K562 (cell line): ENCODE measurements around the gene CCDC9. TPM values are rescaled to one million over a fixed set of nuclear protein-coding genes. Genes with fewer than 3 reads are reported as not detected.

ENCODE experiments used
- ASH1L ChIP-seq: fragments of 450-650 bp; IDR thresholded peaks from 2 replicates; pipeline ENCODE4 v1.6.1; 2018; ENCODE audit warnings: borderline replicate concordance, mild to moderate bottlenecking, low read depth; ENCODE audit not compliant: partially characterized antibody
- ATF1 ChIP-seq, 2 experiments: fragments of 450-650 bp in 1 of 2; IDR thresholded peaks; 2 replicates each; pipeline ENCODE4 v1.6.1; 2016; ENCODE audit warnings: missing compliant biosample characterization in 1 of 2, missing genetic modification characterization in 1 of 2
- ATF3 ChIP-seq, 2 experiments: fragments of 450-650 bp in 1 of 2; sonication (generic) in 1 of 2; formaldehyde crosslinking in 1 of 2; IDR thresholded peaks in 1 of 2; conservative IDR thresholded peaks in 1 of 2; 2 replicates each; pipeline versions ENCODE4 v1.6.1 to v1.8.1; 2016 to 2023; ENCODE audit warnings: mild to moderate bottlenecking in 2 of 2, moderate library complexity in 2 of 2, inconsistent platforms in 1 of 2, missing genetic modification reagents in 1 of 2
- E2F4 ChIP-seq: sonication (generic); formaldehyde crosslinking; IDR thresholded peaks from 2 replicates; pipeline ENCODE4 v1.8.0; 2022; ENCODE audit warnings: mild to moderate bottlenecking, low read depth, missing genetic modification reagents
- GABPB1 ChIP-seq: sonication (generic); formaldehyde crosslinking; IDR thresholded peaks from 2 replicates; pipeline ENCODE4 v1.8.0; 2022; ENCODE audit warnings: mild to moderate bottlenecking, missing genetic modification reagents
- KAT7 ChIP-seq: sonication (generic); formaldehyde crosslinking; IDR thresholded peaks from 2 replicates; pipeline ENCODE4 v1.8.0; 2022; ENCODE audit warnings: missing genetic modification reagents, mild to moderate bottlenecking, borderline replicate concordance
- MIER1 ChIP-seq: fragments of 450-650 bp; IDR thresholded peaks from 2 replicates; pipeline ENCODE4 v1.6.1; 2016; ENCODE audit warnings: antibody characterized with exemption, mild to moderate bottlenecking, low read depth
- POLR2A ChIP-seq: fragments of 450-650 bp; conservative IDR thresholded peaks from 2 replicates; pipeline ENCODE4 v1.6.1; 2016
- SUPT5H ChIP-seq: fragments of 450-650 bp; IDR thresholded peaks from 2 replicates; pipeline ENCODE4 v1.6.1; 2016
- ZKSCAN1 ChIP-seq: fragments of 150-350 bp; IDR thresholded peaks from 2 replicates; pipeline ENCODE4 v1.6.1; 2016; ENCODE audit warnings: low read depth, low read length
- polyA plus RNA-seq, 8 experiments: library from polyadenylated mRNA; depleted of rRNA in 4 of 8; stranded (reverse) in 5 of 8; unstranded in 3 of 8; fragments of >200 nt; fragmentation: Nextera tagmentation in 2 of 8; fragmentation: Illumina TruSeq in 1 of 8; extraction: Ambion mirVana in 2 of 8; extraction: Trizol in 1 of 8; gene quantifications; 2 replicates each; pipeline versions ENCODE4 v1.2.1 to v1.2.3, GENCODE V29; 2011 to 2014; ENCODE audit warnings: inconsistent platforms in 1 of 8, missing spikeins in 1 of 8
- total RNA-seq, 7 experiments: library from RNA; depleted of rRNA in 6 of 7; stranded (reverse); fragments of >200 nt in 6 of 7; fragmentation: Illumina TruSeq in 2 of 7; extraction: Trizol in 2 of 7; gene quantifications; 2 replicates each; pipeline versions ENCODE4 v1.2.1 to v1.2.3, GENCODE V29; 2011 to 2021; ENCODE audit warnings: low replicate concordance in 1 of 7
- TF ChIP-seq, protein P1 (sequence below): fragments of 250-450 bp; sonication (Bioruptor Pico); IDR thresholded peaks from 2 replicates; pipeline ENCODE4 v1.5.0; 2022; ENCODE audit warnings: mild to moderate bottlenecking
- TF ChIP-seq, protein P2 (sequence below): fragments of 250-450 bp; sonication (Bioruptor Pico); IDR thresholded peaks from 2 replicates; pipeline ENCODE4 v1.4.0; 2020; ENCODE audit warnings: mild to moderate bottlenecking, moderate library complexity

The CCDC9 gene
- total and polyA plus RNA-seq, 9 of the 15 experiments (the other 6 are each of a cell fraction or from before 2014, with no cell fraction given), result 0.23 to 38.6 (median 8.4) TPM

DNA sequence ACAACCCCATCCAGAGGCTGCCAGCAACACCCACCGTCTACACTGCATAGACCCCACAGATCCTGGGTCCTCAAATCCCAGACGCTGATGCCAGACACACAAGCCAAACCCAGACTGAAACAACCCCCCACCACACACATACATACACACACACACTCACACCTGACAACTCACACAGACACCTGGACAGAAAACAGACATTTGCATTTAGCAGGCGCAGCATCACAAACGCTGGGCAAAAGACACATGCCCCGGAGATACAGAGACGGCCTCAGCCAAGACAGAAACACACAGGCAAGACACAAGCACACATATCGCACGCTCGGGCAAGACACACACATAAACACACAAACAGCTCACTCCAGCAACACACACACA is 26.7 kb upstream of the CCDC9 start (continued):
- TF ChIP-seq ATF3 (IDR thresholded peaks at IDR 0.05), result no peak
- TF ChIP-seq ATF3 (CRISPR knock-in tag; conservative IDR thresholded peaks at IDR 0.05), result 0 out of 2 replicates have a peak, but pooled peaks have one; percentile 25
- peak; percentile 73; the same call in 1 of the 2 replicates for TF ChIP-seq MIER1
- TF ChIP-seq E2F4 (CRISPR knock-in tag), result no peak
- peak; percentile 42 for TF ChIP-seq ASH1L
- TF ChIP-seq SUPT5H, result 0 out of 2 replicates have a peak, but pooled peaks have one; percentile 32
- TF ChIP-seq KAT7 (CRISPR knock-in tag), result 0 out of 2 replicates have a peak, but pooled peaks have one; percentile 5
- TF ChIP-seq POLR2A, result peak; percentile 14; the same call in 1 of the 2 replicates
- TF ChIP-seq, protein P1, sequence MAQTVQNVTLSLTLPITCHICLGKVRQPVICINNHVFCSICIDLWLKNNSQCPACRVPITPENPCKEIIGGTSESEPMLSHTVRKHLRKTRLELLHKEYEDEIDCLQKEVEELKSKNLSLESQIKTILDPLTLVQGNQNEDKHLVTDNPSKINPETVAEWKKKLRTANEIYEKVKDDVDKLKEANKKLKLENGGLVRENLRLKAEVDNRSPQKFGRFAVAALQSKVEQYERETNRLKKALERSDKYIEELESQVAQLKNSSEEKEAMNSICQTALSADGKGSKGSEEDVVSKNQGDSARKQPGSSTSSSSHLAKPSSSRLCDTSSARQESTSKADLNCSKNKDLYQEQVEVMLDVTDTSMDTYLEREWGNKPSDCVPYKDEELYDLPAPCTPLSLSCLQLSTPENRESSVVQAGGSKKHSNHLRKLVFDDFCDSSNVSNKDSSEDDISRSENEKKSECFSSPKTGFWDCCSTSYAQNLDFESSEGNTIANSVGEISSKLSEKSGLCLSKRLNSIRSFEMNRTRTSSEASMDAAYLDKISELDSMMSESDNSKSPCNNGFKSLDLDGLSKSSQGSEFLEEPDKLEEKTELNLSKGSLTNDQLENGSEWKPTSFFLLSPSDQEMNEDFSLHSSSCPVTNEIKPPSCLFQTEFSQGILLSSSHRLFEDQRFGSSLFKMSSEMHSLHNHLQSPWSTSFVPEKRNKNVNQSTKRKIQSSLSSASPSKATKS (CRISPR knock-in tag), result no peak
- TF ChIP-seq ATF1 (CRISPR knock-in tag; IDR thresholded peaks at IDR 0.05), result no peak
- TF ChIP-seq ATF1 (tag; IDR thresholded peaks at IDR 0.05), result peak; percentile 21; the same call in 1 of the 2 replicates
- TF ChIP-seq, protein P2, sequence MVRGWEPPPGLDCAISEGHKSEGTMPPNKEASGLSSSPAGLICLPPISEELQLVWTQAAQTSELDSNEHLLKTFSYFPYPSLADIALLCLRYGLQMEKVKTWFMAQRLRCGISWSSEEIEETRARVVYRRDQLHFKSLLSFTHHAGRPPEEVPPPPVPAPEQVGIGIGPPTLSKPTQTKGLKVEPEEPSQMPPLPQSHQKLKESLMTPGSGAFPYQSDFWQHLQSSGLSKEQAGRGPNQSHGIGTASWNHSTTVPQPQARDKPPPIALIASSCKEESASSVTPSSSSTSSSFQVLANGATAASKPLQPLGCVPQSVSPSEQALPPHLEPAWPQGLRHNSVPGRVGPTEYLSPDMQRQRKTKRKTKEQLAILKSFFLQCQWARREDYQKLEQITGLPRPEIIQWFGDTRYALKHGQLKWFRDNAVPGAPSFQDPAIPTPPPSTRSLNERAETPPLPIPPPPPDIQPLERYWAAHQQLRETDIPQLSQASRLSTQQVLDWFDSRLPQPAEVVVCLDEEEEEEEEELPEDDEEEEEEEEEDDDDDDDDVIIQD (CRISPR knock-in tag), result no peak
- TF ChIP-seq ZKSCAN1, result no peak
- peak; percentile 50; the same call in 1 of the 2 replicates for TF ChIP-seq GABPB1 (CRISPR knock-in tag)
